CD4-positive, alpha-beta T cell (primary cell): ENCODE data around the gene CRYGN. TPM values are rescaled to one million over a fixed set of nuclear protein-coding genes. Genes with fewer than 3 reads are reported as not detected.

Experiments
- microRNA-seq: library from miRNA; unstranded; fragments of <30 nt; microRNA quantifications from one replicate; pipeline ENCODE4 v1.2.0, GENCODE V29; 2021; ENCODE audit warnings: borderline microRNAs expressed, borderline replicate concordance
- total RNA-seq, 174 experiments: library from RNA in 2 of 174; stranded (reverse) in 2 of 174; gene quantifications; one replicate each; pipeline ENCODE4 v1.2.3 and lab custom pipeline; 2021 to 2026

Gene CRYGN
- total RNA-seq, 2 experiments from 2014 or later = 0.14 TPM; not detected in 1

Small RNA genes within 50 kb of the gene (microRNA-seq; reads per million reads assigned to microRNA genes)
- gene MIR3907 = not detected

Other genes with a start within 250 kb of the CRYGN start
- gene H2BK1, start 229.7 kb downstream of the CRYGN start, total RNA-seq = not detected
- gene ABCF2, start 212.9 kb downstream of the CRYGN start, total RNA-seq = 10 to 100 TPM; 12.3 to 13.2 TPM
- 10 to 100 TPM; 29.6 to 30.5 TPM for gene CHPF2, start 207.7 kb downstream of the CRYGN start, total RNA-seq
- 10 to 100 TPM; 11.8 to 14.8 TPM for gene SMARCD3, start 191.4 kb downstream of the CRYGN start, total RNA-seq
- gene NUB1, start 98.3 kb downstream of the CRYGN start, total RNA-seq = 10 to 100 TPM; 86.0 to 90.4 TPM
- 1 to 10 TPM; 5.6 to 6.2 TPM for gene WDR86, start 30.1 kb downstream of the CRYGN start, total RNA-seq
- gene RHEB, start 79.8 kb upstream of the CRYGN start, total RNA-seq = 10 to 100 TPM; 40.3 to 42.6 TPM